ENCODE data around the gene BNIP3. TPM values are rescaled to one million over a fixed set of nuclear protein-coding genes. Genes with fewer than 3 reads are reported as not detected.

The BNIP3 gene
- total RNA-seq, 2 experiments from 2014 or later, result 207 to 216 TPM

- Mint-ChIP-seq H3K27ac (peak overlapping the region; percentile 5), H3K27me3 (no peaks in the 10 kb centered on the region), H3K9me3 (no peaks in the 10 kb centered on the region), H3K4me1 (ENCODE audit: low read depth) (peaks cover 82% of the 10 kb centered on the region), H3K36me3 (ENCODE audit: low read depth) (peaks cover 34% of the 10 kb centered on the region), H3K4me3 (no peak overlapping the region)
- CTCF ChIA-PET, result no interaction called here
- DNase-seq (no peak), ATAC-seq (no peak)
- no peak for TF ChIP-seq CTCF (IDR thresholded peaks at IDR 0.05)
- POLR2A ChIA-PET, result interaction anchor here (1.2 kb wide), 1 partner anchor 50 kb away, joined by 3 read pairs; no protein-coding TSS in a partner anchor
- intact Hi-C loops (cut with micrococcal nuclease), result no loop called here
Measured at GRCh38 chr10:131930586-131931330, 51.0 kb downstream of the BNIP3 start.

GRCh38 chr10:131930150-131930549, 51.6 kb downstream of the BNIP3 start:
- no peak for TF ChIP-seq CTCF (IDR thresholded peaks at IDR 0.05)
- ATAC-seq (no peak), DNase-seq (no peak)
- ChIA-PET CTCF (no interaction called here), POLR2A (no interaction called here)
- H3K27me3 Mint-ChIP-seq, result no peaks in the 10 kb centered on the region
- peaks cover 5% of the 10 kb centered on the region for H3K9me3 Mint-ChIP-seq
- peaks cover 40% of the 10 kb centered on the region for H3K36me3 Mint-ChIP-seq (ENCODE audit: low read depth)
- intact Hi-C loops (cut with micrococcal nuclease), result no loop called here
- H3K4me3 Mint-ChIP-seq, result no peak overlapping the region
- no peak overlapping the region for H3K27ac Mint-ChIP-seq
- H3K4me1 Mint-ChIP-seq (ENCODE audit: low read depth), result peaks cover 85% of the 10 kb centered on the region

GRCh38 chr10:131929122-131929845, 52.4 kb downstream of the BNIP3 start:
- DNase-seq, result peak; percentile 51
- H3K27ac Mint-ChIP-seq, result peak overlapping the region; percentile 79
- peaks cover 42% of the 10 kb centered on the region for H3K36me3 Mint-ChIP-seq (ENCODE audit: low read depth)
- peaks cover 81% of the 10 kb centered on the region for H3K4me1 Mint-ChIP-seq (ENCODE audit: low read depth)
- no peaks in the 10 kb centered on the region for H3K27me3 Mint-ChIP-seq
- no peak for TF ChIP-seq CTCF (IDR thresholded peaks at IDR 0.05)
- no peak overlapping the region for H3K4me3 Mint-ChIP-seq
- POLR2A ChIA-PET, result interaction anchor here (1.0 to 1.4 kb wide), 2 partner anchors 26 to 29 kb away, joined by 5 read pairs; partner anchors contain the start of gene PPP2R2D
- CTCF ChIA-PET, result no interaction called here
- ATAC-seq, result peak; percentile 46
- intact Hi-C loops (cut with micrococcal nuclease), result no loop called here
- H3K9me3 Mint-ChIP-seq, result peaks cover 9% of the 10 kb centered on the region

- H3K9me3 Mint-ChIP-seq, result peaks cover 9% of the 10 kb centered on the region
- H3K4me1 Mint-ChIP-seq (ENCODE audit: low read depth), result peaks cover 77% of the 10 kb centered on the region
- H3K4me3 Mint-ChIP-seq, result peak overlapping the region; percentile 16
- peaks cover 42% of the 10 kb centered on the region for H3K36me3 Mint-ChIP-seq (ENCODE audit: low read depth)
- ATAC-seq (peak; percentile 82), DNase-seq (peak; percentile 85)
- no peaks in the 10 kb centered on the region for H3K27me3 Mint-ChIP-seq
- TF ChIP-seq CTCF (IDR thresholded peaks at IDR 0.05), result no peak
- POLR2A ChIA-PET, result interaction anchor here (1.0 to 1.5 kb wide), 3 partner anchors 14 to 28 kb away, joined by 4 to 5 read pairs (median 5); partner anchors contain the start of gene PPP2R2D
- peak overlapping the region; percentile 79 for H3K27ac Mint-ChIP-seq
- CTCF ChIA-PET, result interaction anchor here (1.3 kb wide), 1 partner anchor 43 kb away, joined by 4 read pairs; no protein-coding TSS in a partner anchor
- intact Hi-C loops (cut with micrococcal nuclease), result no loop called here
Measured at GRCh38 chr10:131928248-131929095, 53.3 kb downstream of the BNIP3 start.

Measured in activated CD8-positive, alpha-beta T cell treated with anti-CD3 and anti-CD28 coated beads for 36 hours (primary cell).